ENCODE measurements around the gene GFRA1.
"Not testable (repeated sequence)": the region's sequence is repeated elsewhere in the genome, so short reads cannot be mapped to it uniquely, and the experiment has no call there.

Gene GFRA1

DNA sequence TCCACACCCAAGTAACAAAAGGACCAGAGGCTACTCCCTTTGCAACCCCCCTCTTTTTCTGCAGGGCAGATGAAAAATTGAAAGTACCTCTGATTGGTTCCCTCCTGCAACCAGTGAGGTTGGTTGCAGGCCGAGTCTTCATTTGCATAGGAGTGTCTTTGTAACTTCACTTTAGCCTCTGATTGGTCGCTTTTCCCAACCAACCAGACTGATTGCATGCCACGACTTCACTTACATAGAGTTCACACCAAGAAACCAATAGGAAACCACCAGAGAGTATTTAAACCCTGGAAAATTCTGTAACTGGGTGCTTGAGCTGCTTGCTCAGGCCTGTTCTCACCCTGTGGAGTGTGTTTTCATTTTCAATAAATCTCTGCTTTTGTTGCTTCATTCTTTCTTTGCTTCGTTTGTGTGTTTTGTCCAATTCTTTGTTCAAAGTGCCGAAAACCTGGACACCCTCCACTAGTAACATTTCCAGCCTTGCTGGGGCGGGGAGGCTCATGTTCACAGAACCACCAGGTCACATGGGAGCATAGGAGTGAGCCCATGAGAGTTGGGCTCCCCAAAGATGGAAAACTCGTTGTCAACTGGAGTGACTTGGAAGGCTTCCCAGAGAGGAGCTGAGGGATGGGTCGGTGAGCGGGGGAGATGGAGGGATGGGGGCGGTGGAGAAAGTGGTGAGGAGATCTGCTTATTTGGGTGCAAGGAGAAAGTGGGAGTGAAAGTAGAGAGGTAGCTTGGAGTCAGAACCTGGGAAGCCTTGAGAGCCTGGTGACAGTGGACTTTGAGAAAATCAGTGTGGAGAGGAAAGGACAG, 223.6 kb downstream of the GFRA1 start:
- no peaks in the 10 kb centered on the region for H3K9me3 ChIP-seq (ENCODE audit: control insufficient read depth in 2 of 2, low read length in 2 of 2)
- no peaks in the 10 kb centered on the region for H3K36me3 ChIP-seq (ENCODE audit: control insufficient read depth in 2 of 2, insufficient read depth in 2 of 2, low read length in 2 of 2)
- peaks cover 4% of the 10 kb centered on the region for H3K4me1 ChIP-seq (ENCODE audit: control insufficient read depth, insufficient read depth, low read length)
- no peak overlapping the region for H3K4me3 ChIP-seq (ENCODE audit: low read length in 2 of 2)
- H3K27me3 ChIP-seq (ENCODE audit: control insufficient read depth in 1 of 2, insufficient read depth in 2 of 2, low read length in 2 of 2): no peaks in the 10 kb centered on the region
- no peak overlapping the region for H3K27ac ChIP-seq (ENCODE audit: low read length)
- H3K9ac ChIP-seq (ENCODE audit: low read length in 2 of 2): no peak overlapping the region

DNA sequence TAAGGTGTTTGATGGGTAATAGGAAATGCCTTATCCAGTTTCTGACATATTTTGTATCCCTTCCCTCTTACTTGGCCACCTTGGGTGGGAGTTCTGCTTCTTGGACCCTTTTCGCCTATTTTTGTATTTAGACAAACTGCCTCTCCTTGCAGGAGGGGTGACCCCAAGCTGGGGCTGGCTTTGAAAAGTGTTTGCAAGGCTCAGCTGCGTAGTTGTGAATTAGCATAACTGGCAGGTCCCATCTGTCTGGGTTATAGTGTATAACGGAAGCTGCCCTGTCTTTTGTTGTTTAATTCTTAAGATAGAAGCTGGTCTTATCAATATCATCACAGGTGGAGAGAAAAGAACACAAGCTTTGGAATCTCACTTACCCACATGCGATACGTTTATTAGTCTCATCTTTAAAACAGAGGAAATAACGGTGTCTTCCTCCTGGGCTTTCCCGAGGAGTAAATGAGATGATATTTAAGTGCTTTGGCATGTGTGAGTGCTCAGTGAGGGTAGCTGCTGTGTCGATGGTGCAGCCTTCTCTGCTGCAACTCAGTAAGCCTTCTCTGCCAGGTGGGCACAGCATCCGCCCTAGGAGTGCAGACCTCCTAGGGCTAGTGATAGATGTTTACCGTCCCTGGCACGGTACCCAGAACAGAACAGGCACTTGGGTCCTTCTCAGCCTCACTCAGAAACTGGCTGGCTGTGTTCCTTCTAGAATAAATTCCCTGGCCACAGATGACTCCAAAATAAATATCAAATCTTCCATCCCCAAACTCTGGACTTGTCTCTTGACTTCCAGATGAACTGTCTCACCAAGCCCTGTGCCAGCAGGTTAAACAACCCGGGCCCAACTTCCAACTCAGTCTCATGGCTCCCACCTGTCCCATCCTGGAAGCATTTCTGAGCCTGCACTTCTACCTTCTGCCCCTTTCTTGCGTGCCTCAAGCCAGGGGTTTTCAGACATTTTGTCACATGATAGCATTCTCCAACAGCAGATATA, 227.3 kb downstream of the GFRA1 start:
- Histone ChIP-seq H3K4me3 (ENCODE audit: low read length in 2 of 2) (no peak overlapping the region), H3K9ac (ENCODE audit: low read length in 2 of 2) (no peak overlapping the region), H3K27me3 (ENCODE audit: control insufficient read depth in 1 of 2, insufficient read depth in 2 of 2, low read length in 2 of 2) (no peaks in the 10 kb centered on the region)

DNA sequence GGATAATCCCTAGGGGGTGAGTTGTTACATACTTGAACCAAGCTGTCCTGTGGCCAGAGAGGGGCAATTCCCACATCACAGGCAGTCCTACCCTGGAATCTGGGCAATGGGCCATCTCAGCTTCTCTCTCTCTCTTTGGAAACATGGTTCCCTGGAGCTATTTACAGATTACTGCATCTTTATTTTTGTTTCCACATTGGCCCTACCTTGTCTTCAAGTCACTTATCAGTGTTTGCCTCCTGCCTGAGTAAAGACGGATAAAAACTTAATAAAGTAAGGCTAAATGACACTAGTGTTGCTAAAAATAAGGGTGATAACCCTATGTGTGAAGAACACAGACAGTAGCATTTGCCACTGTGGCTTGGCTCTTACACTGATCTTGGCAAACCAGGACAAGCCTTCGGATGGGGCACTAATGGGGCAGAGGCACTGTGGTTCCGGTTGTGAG, 228.2 kb downstream of the GFRA1 start:
- H3K27ac ChIP-seq (ENCODE audit: low read length): no peak overlapping the region
- H3K4me3 ChIP-seq (ENCODE audit: low read length in 2 of 2): no peak overlapping the region
- no peaks in the 10 kb centered on the region for H3K9me3 ChIP-seq (ENCODE audit: control insufficient read depth in 2 of 2, low read length in 2 of 2)
- no peak overlapping the region for H3K9ac ChIP-seq (ENCODE audit: low read length in 2 of 2)
- no peaks in the 10 kb centered on the region for H3K27me3 ChIP-seq (ENCODE audit: control insufficient read depth in 1 of 2, insufficient read depth in 2 of 2, low read length in 2 of 2)
- peaks cover 4% of the 10 kb centered on the region for H3K4me1 ChIP-seq (ENCODE audit: control insufficient read depth, insufficient read depth, low read length)
- no peaks in the 10 kb centered on the region for H3K36me3 ChIP-seq (ENCODE audit: control insufficient read depth in 2 of 2, insufficient read depth in 2 of 2, low read length in 2 of 2)

More for the DNA sequence above, 227.3 kb downstream of the GFRA1 start:
- no peaks in the 10 kb centered on the region for H3K9me3 ChIP-seq (ENCODE audit: control insufficient read depth in 2 of 2, low read length in 2 of 2)
- peaks cover 4% of the 10 kb centered on the region for H3K4me1 ChIP-seq (ENCODE audit: control insufficient read depth, insufficient read depth, low read length)
- H3K27ac ChIP-seq (ENCODE audit: low read length): no peak overlapping the region
- no peaks in the 10 kb centered on the region for H3K36me3 ChIP-seq (ENCODE audit: control insufficient read depth in 2 of 2, insufficient read depth in 2 of 2, low read length in 2 of 2)

DNA sequence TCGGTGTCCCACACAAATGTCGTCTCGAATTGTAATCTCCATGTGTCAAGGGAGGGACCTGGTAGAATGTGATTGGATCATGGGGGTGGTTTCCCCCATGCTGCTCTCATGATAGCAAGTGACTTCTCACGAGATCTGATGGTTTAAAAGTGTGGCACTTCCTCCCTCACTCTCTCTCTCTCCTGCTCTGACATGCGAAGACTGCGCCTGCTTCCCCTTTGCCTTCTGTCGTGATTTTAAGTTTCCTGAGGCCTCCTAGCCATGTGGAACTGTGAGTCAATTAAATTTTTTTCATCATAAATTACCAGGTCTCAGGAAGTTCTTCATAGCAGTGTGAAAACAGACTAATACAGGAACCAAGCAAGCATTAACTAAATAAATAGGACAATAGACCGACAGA, 229.1 kb downstream of the GFRA1 start:
- Histone ChIP-seq H3K36me3 (ENCODE audit: control insufficient read depth in 2 of 2, insufficient read depth in 2 of 2, low read length in 2 of 2) (no peaks in the 10 kb centered on the region), H3K9me3 (ENCODE audit: control insufficient read depth in 2 of 2, low read length in 2 of 2) (no peaks in the 10 kb centered on the region), H3K4me1 (ENCODE audit: control insufficient read depth, insufficient read depth, low read length) (peaks cover 4% of the 10 kb centered on the region), H3K9ac (ENCODE audit: low read length in 2 of 2) (no peak overlapping the region), H3K27me3 (ENCODE audit: control insufficient read depth in 1 of 2, insufficient read depth in 2 of 2, low read length in 2 of 2) (no peaks in the 10 kb centered on the region), H3K4me3 (ENCODE audit: low read length in 2 of 2) (no peak overlapping the region), H3K27ac (ENCODE audit: low read length) (no peak overlapping the region)

DNA sequence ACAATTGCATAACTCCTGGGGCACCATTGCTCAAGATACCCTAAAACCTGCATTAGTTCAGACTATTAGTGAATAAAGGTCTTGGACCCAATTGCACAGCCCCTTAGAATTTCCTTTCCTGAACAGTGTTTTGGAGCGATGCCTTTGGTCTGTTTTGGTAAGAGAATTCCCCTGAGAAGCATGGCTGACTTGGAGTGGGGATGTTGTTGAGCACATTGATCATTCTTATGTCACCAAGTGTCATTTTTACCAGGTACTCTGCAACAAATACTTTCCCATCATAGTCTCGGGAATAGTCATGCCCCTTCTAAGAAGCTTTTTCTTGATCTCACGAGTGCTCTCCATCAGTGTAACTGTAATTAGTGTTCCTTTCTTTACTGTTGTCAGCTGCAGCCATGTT, 229.7 kb downstream of the GFRA1 start:
- Histone ChIP-seq H3K27ac (ENCODE audit: low read length) (no peak overlapping the region), H3K36me3 (ENCODE audit: control insufficient read depth in 2 of 2, insufficient read depth in 2 of 2, low read length in 2 of 2) (no peaks in the 10 kb centered on the region), H3K4me1 (ENCODE audit: control insufficient read depth, insufficient read depth, low read length) (peaks cover 4% of the 10 kb centered on the region), H3K9me3 (ENCODE audit: control insufficient read depth in 2 of 2, low read length in 2 of 2) (no peaks in the 10 kb centered on the region), H3K4me3 (ENCODE audit: low read length in 2 of 2) (no peak overlapping the region), H3K9ac (ENCODE audit: low read length in 2 of 2) (no peak overlapping the region), H3K27me3 (ENCODE audit: control insufficient read depth in 1 of 2, insufficient read depth in 2 of 2, low read length in 2 of 2) (no peaks in the 10 kb centered on the region)

DNA sequence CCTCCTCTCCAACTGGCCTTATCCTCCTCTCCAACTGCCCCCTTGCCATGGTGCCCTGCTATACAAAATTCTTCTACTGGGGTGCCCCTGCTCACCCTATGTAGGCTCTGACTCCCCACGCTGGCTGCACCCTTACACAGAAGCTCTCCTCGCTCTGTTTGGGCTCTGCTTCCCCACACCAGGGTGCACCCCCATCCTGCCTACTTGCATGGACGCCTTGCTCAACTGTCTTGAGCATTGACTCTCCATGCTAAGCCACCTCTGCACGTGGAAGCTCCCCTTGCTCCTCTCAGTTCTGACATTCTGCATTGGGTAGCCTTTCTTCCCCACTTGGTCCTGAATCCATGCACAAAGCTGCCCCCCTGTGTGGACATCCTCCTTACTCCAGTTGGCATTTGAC, 231.1 kb downstream of the GFRA1 start:
- Histone ChIP-seq H3K9ac (ENCODE audit: low read length in 2 of 2) (no peak overlapping the region), H3K9me3 (ENCODE audit: control insufficient read depth in 2 of 2, low read length in 2 of 2) (no peaks in the 10 kb centered on the region), H3K27me3 (ENCODE audit: control insufficient read depth in 1 of 2, insufficient read depth in 2 of 2, low read length in 2 of 2) (no peaks in the 10 kb centered on the region), H3K27ac (ENCODE audit: low read length) (no peak overlapping the region), H3K36me3 (ENCODE audit: control insufficient read depth in 2 of 2, insufficient read depth in 2 of 2, low read length in 2 of 2) (no peaks in the 10 kb centered on the region), H3K4me3 (ENCODE audit: low read length in 2 of 2) (no peak overlapping the region), H3K4me1 (ENCODE audit: control insufficient read depth, insufficient read depth, low read length) (peaks cover 4% of the 10 kb centered on the region)

DNA sequence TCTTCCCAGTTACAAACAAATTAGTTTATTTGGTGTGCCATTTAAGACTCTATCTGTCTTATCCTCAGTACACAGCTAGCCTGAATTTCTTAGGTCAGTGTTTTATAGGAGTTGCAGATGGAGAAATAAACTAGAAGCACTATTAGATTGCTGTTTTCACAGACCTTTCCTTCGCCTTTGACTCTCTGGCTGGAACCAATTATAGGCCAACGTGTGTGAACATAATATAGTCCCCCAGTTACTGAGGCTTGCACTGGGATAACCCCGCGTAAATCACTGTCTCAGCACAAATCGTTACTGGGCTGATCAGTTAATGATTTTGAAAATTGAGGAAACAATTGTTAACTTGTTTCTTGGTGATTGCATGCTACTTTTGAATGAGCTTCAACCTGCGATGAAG, 233.4 kb downstream of the GFRA1 start:
- Histone ChIP-seq H3K4me3 (ENCODE audit: low read length in 2 of 2) (no peak overlapping the region), H3K27ac (ENCODE audit: low read length) (no peak overlapping the region), H3K36me3 (ENCODE audit: control insufficient read depth in 2 of 2, insufficient read depth in 2 of 2, low read length in 2 of 2) (no peaks in the 10 kb centered on the region), H3K9me3 (ENCODE audit: control insufficient read depth in 2 of 2, low read length in 2 of 2) (no peaks in the 10 kb centered on the region), H3K9ac (ENCODE audit: low read length in 2 of 2) (no peak overlapping the region), H3K4me1 (ENCODE audit: control insufficient read depth, insufficient read depth, low read length) (no peaks in the 10 kb centered on the region), H3K27me3 (ENCODE audit: control insufficient read depth in 1 of 2, insufficient read depth in 2 of 2, low read length in 2 of 2) (no peaks in the 10 kb centered on the region)

DNA sequence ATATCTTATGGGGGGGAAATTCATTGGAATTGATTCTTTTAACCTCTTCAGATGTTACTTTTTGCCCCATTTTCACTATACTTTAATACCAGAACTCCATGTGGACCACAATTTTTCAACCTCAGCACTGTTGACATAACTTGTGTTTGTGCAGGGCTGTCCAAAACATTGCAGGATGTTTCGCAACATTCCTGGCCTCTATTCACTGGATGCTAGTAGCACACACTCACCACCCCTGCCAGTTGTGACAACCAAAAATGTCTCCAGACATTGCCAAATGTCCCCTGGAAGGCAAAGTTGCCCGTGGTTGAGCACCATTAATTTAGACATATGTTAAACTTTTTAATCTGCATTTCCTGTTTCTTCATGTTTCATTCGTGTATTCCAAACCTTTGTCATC, 234.7 kb downstream of the GFRA1 start:
- no peaks in the 10 kb centered on the region for H3K4me1 ChIP-seq (ENCODE audit: control insufficient read depth, insufficient read depth, low read length)
- H3K27me3 ChIP-seq (ENCODE audit: control insufficient read depth in 1 of 2, insufficient read depth in 2 of 2, low read length in 2 of 2): no peaks in the 10 kb centered on the region
- no peaks in the 10 kb centered on the region for H3K9me3 ChIP-seq (ENCODE audit: control insufficient read depth in 2 of 2, low read length in 2 of 2)
- H3K4me3 ChIP-seq (ENCODE audit: low read length in 2 of 2): no peak overlapping the region
- no peaks in the 10 kb centered on the region for H3K36me3 ChIP-seq (ENCODE audit: control insufficient read depth in 2 of 2, insufficient read depth in 2 of 2, low read length in 2 of 2)
- H3K9ac ChIP-seq (ENCODE audit: low read length in 2 of 2): no peak overlapping the region
- H3K27ac ChIP-seq (ENCODE audit: low read length): no peak overlapping the region

DNA sequence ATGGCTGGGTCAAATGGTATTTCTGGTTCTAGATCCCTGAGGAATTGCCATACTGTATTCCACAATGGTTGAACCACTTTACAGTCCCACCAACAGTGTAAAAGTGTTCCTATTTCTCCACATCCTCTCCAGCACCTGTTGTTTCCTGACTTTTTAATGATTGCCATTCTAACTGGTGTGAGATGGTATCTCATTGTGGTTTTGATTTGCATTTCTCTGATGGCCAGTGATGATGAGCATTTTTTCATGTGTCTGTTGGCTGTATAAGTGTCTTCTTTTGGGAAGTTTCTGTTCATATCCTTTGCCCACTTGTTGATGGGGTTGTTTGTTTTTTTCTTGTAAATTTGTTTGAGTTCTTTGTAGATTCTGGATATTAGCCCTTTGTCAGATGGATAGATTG, 237.6 kb downstream of the GFRA1 start:
- not testable (repeated sequence) for H3K36me3 ChIP-seq (ENCODE audit: control insufficient read depth in 2 of 2, insufficient read depth in 2 of 2, low read length in 2 of 2); H3K27ac ChIP-seq (ENCODE audit: low read length); H3K4me3 ChIP-seq (ENCODE audit: low read length in 2 of 2); H3K9me3 ChIP-seq (ENCODE audit: control insufficient read depth in 2 of 2, low read length in 2 of 2); H3K9ac ChIP-seq (ENCODE audit: low read length in 2 of 2); H3K27me3 ChIP-seq (ENCODE audit: control insufficient read depth in 1 of 2, insufficient read depth in 2 of 2, low read length in 2 of 2); H3K4me1 ChIP-seq (ENCODE audit: control insufficient read depth, insufficient read depth, low read length)

DNA sequence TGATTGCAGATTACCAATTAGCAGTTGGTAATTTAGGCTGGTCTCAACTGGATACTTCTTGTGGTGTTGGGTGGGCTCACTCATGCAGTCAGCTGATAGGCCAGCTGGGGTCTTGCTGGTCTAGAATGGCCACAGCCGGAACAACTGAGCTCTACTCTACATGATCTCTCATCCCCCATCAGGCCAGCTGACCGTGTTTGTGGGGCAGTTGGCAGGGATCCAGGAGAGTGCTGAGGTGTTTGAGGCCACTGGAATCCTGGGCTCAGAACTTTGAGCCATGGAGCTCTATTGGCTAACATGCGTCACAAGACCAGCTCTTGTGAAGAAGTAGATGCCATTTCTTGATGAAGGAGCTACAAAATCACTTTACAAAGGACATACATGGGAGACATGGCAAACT, 242.4 kb downstream of the GFRA1 start:
- Histone ChIP-seq H3K9ac (ENCODE audit: low read length in 2 of 2) (no peak overlapping the region), H3K9me3 (ENCODE audit: control insufficient read depth in 2 of 2, low read length in 2 of 2) (no peaks in the 10 kb centered on the region), H3K27ac (ENCODE audit: low read length) (no peak overlapping the region), H3K4me3 (ENCODE audit: low read length in 2 of 2) (no peak overlapping the region), H3K27me3 (ENCODE audit: control insufficient read depth in 1 of 2, insufficient read depth in 2 of 2, low read length in 2 of 2) (no peaks in the 10 kb centered on the region), H3K4me1 (ENCODE audit: control insufficient read depth, insufficient read depth, low read length) (no peaks in the 10 kb centered on the region), H3K36me3 (ENCODE audit: control insufficient read depth in 2 of 2, insufficient read depth in 2 of 2, low read length in 2 of 2) (no peaks in the 10 kb centered on the region)
